Stimulated activated naive B cell treated with anti-CD40 and anti-IgM and Interleukin-4, amounts not matched to agents 10 μg/mL and 1 μg/mL and 100 μg/mL, for 72 hours (primary cell): Measurements from ENCODE around the gene PAK6.

Experiments
- ATAC-seq, 2 donors: fragments of 150-1000 bp; cut with Tn5 transposase; replicated peaks; 2 replicates each; pipeline ENCODE4 v1.10.0; 2021; ENCODE audit warnings: moderate library complexity in 1 of 2
- DNase-seq: peaks from one replicate; pipeline ENCODE4 v3.0.0; 2021
- H3K27ac Mint-ChIP-seq: one replicate; pipeline ENCODE4 v1.8.0; 2022; ENCODE audit warnings: mild to moderate bottlenecking, mixed read lengths
- H3K27me3 Mint-ChIP-seq, 2 donors: one replicate each; pipeline ENCODE4 v1.8.0; 2022; ENCODE audit warnings: mixed read lengths in 2 of 2
- H3K36me3 Mint-ChIP-seq, 2 donors: one replicate each; pipeline ENCODE4 v1.8.0; 2022; ENCODE audit warnings: mixed read lengths in 2 of 2, mild to moderate bottlenecking in 1 of 2
- H3K4me1 Mint-ChIP-seq, 2 donors: one replicate each; pipeline ENCODE4 v1.8.0; 2022; ENCODE audit warnings: mixed read lengths in 2 of 2, mild to moderate bottlenecking in 1 of 2
- H3K4me3 Mint-ChIP-seq, 2 donors: one replicate each; pipeline ENCODE4 v1.8.0; 2022; ENCODE audit warnings: mild to moderate bottlenecking in 2 of 2, mixed read lengths in 2 of 2, moderate library complexity in 1 of 2
- H3K9me3 Mint-ChIP-seq, 2 donors: one replicate each; pipeline ENCODE4 v1.8.0; 2022; ENCODE audit warnings: mixed read lengths in 2 of 2, mild to moderate bottlenecking in 1 of 2

Gene PAK6

GRCh38 chr15:40246496-40247280 is 7.8 kb downstream of the PAK6 start:
- no peak overlapping the region for H3K27ac Mint-ChIP-seq
- no peak for ATAC-seq
- H3K4me3 Mint-ChIP-seq: no peak overlapping the region
- H3K36me3 Mint-ChIP-seq: no peaks in the 10 kb centered on the region
- H3K27me3 Mint-ChIP-seq: peaks cover 14 to 16% of the 10 kb centered on the region in 2 donors
- no peak for DNase-seq
- no peaks in the 10 kb centered on the region for H3K9me3 Mint-ChIP-seq
- H3K4me1 Mint-ChIP-seq: no peaks in the 10 kb centered on the region

- Mint-ChIP-seq H3K36me3 (no peaks in the 10 kb centered on the region), H3K27ac (no peak overlapping the region), H3K4me1 (no peaks in the 10 kb centered on the region), H3K4me3 (no peak overlapping the region), H3K9me3 (no peaks in the 10 kb centered on the region), H3K27me3 (peaks cover 17 to 22% of the 10 kb centered on the region in 2 donors)
- DNase-seq (no peak), ATAC-seq (no peak)
Measured at GRCh38 chr15:40247406-40247971, 8.6 kb downstream of the PAK6 start.

GRCh38 chr15:40248006-40248783 is 9.3 kb downstream of the PAK6 start:
- H3K4me3 Mint-ChIP-seq: no peak overlapping the region
- H3K9me3 Mint-ChIP-seq: no peaks in the 10 kb centered on the region
- H3K36me3 Mint-ChIP-seq: no peaks in the 10 kb centered on the region
- DNase-seq: no peak
- peaks cover 21 to 27% of the 10 kb centered on the region in 2 donors for H3K27me3 Mint-ChIP-seq
- ATAC-seq: no peak
- peaks cover 4 to 5% of the 10 kb centered on the region in 2 donors for H3K4me1 Mint-ChIP-seq
- no peak overlapping the region for H3K27ac Mint-ChIP-seq

- DNase-seq (no peak), ATAC-seq (no peak)
- Mint-ChIP-seq H3K36me3 (no peaks in the 10 kb centered on the region), H3K4me1 (peaks cover 8 to 12% of the 10 kb centered on the region in 2 donors), H3K27me3 (peaks cover 32 to 42% of the 10 kb centered on the region in 2 donors), H3K4me3 (no peak overlapping the region), H3K27ac (no peak overlapping the region), H3K9me3 (no peaks in the 10 kb centered on the region)
Measured at GRCh38 chr15:40249477-40250303, 10.8 kb downstream of the PAK6 start.

- DNase-seq (no peak), ATAC-seq (no peak)
- Mint-ChIP-seq H3K27me3 (peaks cover 32 to 44% of the 10 kb centered on the region in 2 donors), H3K27ac (no peak overlapping the region), H3K36me3 (no peaks in the 10 kb centered on the region), H3K4me3 (no peak overlapping the region), H3K9me3 (no peaks in the 10 kb centered on the region), H3K4me1 (peaks cover 8 to 12% of the 10 kb centered on the region in 2 donors)
Measured at GRCh38 chr15:40250304-40250656, 11.4 kb downstream of the PAK6 start.

GRCh38 chr15:40250771-40251483 is 12.1 kb downstream of the PAK6 start:
- DNase-seq: no peak
- H3K9me3 Mint-ChIP-seq: no peaks in the 10 kb centered on the region
- peaks cover 8 to 12% of the 10 kb centered on the region in 2 donors for H3K4me1 Mint-ChIP-seq
- no peaks in the 10 kb centered on the region for H3K36me3 Mint-ChIP-seq
- H3K27me3 Mint-ChIP-seq: peaks cover 32 to 44% of the 10 kb centered on the region in 2 donors
- H3K27ac Mint-ChIP-seq: no peak overlapping the region
- no peak for ATAC-seq
- H3K4me3 Mint-ChIP-seq: no peak overlapping the region

GRCh38 chr15:40251486-40252140 is 12.8 kb downstream of the PAK6 start:
- H3K36me3 Mint-ChIP-seq: no peaks in the 10 kb centered on the region
- H3K9me3 Mint-ChIP-seq: no peaks in the 10 kb centered on the region
- peaks cover 32 to 44% of the 10 kb centered on the region in 2 donors for H3K27me3 Mint-ChIP-seq
- DNase-seq (no peak), ATAC-seq (no peak)
- H3K27ac Mint-ChIP-seq: no peak overlapping the region
- peak overlapping the region in 1 of 2 donors; percentile 43 for H3K4me3 Mint-ChIP-seq
- peaks cover 8 to 12% of the 10 kb centered on the region in 2 donors for H3K4me1 Mint-ChIP-seq

- Mint-ChIP-seq H3K9me3 (no peaks in the 10 kb centered on the region), H3K27ac (no peak overlapping the region), H3K36me3 (no peaks in the 10 kb centered on the region), H3K27me3 (peaks cover 32 to 44% of the 10 kb centered on the region in 2 donors), H3K4me1 (peaks cover 8 to 12% of the 10 kb centered on the region in 2 donors), H3K4me3 (peak overlapping the region; percentile 13 to 89)
- DNase-seq (no peak), ATAC-seq (no peak)
Measured at GRCh38 chr15:40252141-40252437, 13.2 kb downstream of the PAK6 start.

- H3K4me1 Mint-ChIP-seq: peaks cover 8 to 12% of the 10 kb centered on the region in 2 donors
- H3K4me3 Mint-ChIP-seq: peak overlapping the region; percentile 84 to 89
- H3K36me3 Mint-ChIP-seq: no peaks in the 10 kb centered on the region
- DNase-seq (no peak), ATAC-seq (peak; percentile 64 to 68)
- H3K27ac Mint-ChIP-seq: peak overlapping the region; percentile 65
- H3K9me3 Mint-ChIP-seq: no peaks in the 10 kb centered on the region
- peaks cover 32 to 44% of the 10 kb centered on the region in 2 donors for H3K27me3 Mint-ChIP-seq
Measured at GRCh38 chr15:40252438-40253166, 13.7 kb downstream of the PAK6 start.

GRCh38 chr15:40253167-40253790 is 14.4 kb downstream of the PAK6 start:
- ATAC-seq (peak; percentile 44 to 50), DNase-seq (no peak)
- H3K4me1 Mint-ChIP-seq: peaks cover 8 to 12% of the 10 kb centered on the region in 2 donors
- peak overlapping the region; percentile 65 for H3K27ac Mint-ChIP-seq
- H3K36me3 Mint-ChIP-seq: no peaks in the 10 kb centered on the region
- H3K4me3 Mint-ChIP-seq: peak overlapping the region; percentile 84 to 89
- peaks cover 32 to 49% of the 10 kb centered on the region in 2 donors for H3K27me3 Mint-ChIP-seq
- no peaks in the 10 kb centered on the region for H3K9me3 Mint-ChIP-seq

- Mint-ChIP-seq H3K9me3 (no peaks in the 10 kb centered on the region), H3K27ac (no peak overlapping the region), H3K4me1 (peaks cover 8 to 12% of the 10 kb centered on the region in 2 donors), H3K36me3 (no peaks in the 10 kb centered on the region), H3K4me3 (no peak overlapping the region), H3K27me3 (peaks cover 38 to 53% of the 10 kb centered on the region in 2 donors)
- no peak for DNase-seq
- ATAC-seq: no peak
Measured at GRCh38 chr15:40254452-40254851, 15.6 kb downstream of the PAK6 start.

- H3K9me3 Mint-ChIP-seq: no peaks in the 10 kb centered on the region
- DNase-seq: no peak
- peaks cover 8 to 12% of the 10 kb centered on the region in 2 donors for H3K4me1 Mint-ChIP-seq
- H3K36me3 Mint-ChIP-seq: no peaks in the 10 kb centered on the region
- H3K27me3 Mint-ChIP-seq: peaks cover 35 to 50% of the 10 kb centered on the region in 2 donors
- H3K27ac Mint-ChIP-seq: peak overlapping the region; percentile 47
- H3K4me3 Mint-ChIP-seq: no peak overlapping the region
- ATAC-seq: no peak
Measured at GRCh38 chr15:40255033-40255432, 16.2 kb downstream of the PAK6 start.
